Measurements from ENCODE around the gene EED. TPM values are rescaled to one million over a fixed set of nuclear protein-coding genes. Genes with fewer than 3 reads are reported as not detected.
A peak's percentile ranks its signal among the peaks of the same experiment; 100 is the strongest.

Gene EED
- total and polyA plus RNA-seq, 9 of the 15 experiments (the other 6 are each of a cell fraction or from before 2014, with no cell fraction given) = 33.0 to 110 (median 55.1) TPM

DNA sequence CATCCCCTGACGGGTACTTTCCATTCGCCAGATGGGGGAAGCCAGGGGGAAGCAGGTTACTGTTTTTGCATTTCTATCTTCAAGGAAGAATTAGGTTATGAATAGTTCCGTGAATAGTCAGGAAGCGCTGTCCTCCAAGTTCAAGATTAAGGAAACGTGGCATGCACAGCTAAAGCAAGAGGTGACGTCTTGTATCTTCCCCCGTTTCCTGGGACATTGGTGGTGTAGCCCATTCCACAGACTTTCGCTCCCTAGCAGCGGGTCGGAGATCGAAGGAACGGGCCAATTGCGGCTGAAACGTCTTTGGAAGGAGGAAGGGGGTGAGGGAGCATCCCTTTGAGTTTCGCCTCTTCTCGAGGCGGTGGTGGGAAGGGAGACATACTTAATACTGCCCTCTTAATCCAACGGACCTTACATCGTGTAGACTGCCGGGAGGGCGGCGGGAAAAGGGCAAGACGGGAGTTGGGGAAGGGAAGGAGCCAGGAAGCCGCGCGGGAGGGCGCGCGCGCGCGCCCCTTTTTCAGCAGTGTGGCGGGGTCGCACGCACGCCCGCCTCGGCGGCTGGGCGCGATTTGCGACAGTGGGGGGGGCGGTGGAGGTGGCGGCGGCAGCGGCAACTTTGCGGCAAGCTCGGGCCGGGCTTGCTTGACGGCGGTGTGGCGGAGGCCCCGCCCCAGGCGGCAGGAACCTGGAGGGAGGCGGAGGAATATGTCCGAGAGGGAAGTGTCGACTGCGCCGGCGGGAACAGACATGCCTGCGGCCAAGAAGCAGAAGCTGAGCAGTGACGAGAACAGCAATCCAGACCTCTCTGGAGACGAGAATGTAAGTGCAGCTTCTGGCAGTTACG is at the start of gene EED (continued):
- peak; percentile 94 for TF ChIP-seq AFF4 (CRISPR knock-in tag; IDR thresholded peaks at IDR 0.05)
- TF ChIP-seq, protein P1, sequence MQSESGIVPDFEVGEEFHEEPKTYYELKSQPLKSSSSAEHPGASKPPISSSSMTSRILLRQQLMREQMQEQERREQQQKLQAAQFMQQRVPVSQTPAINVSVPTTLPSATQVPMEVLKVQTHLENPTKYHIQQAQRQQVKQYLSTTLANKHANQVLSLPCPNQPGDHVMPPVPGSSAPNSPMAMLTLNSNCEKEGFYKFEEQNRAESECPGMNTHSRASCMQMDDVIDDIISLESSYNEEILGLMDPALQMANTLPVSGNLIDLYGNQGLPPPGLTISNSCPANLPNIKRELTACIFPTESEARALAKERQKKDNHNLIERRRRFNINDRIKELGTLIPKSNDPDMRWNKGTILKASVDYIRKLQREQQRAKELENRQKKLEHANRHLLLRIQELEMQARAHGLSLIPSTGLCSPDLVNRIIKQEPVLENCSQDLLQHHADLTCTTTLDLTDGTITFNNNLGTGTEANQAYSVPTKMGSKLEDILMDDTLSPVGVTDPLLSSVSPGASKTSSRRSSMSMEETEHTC (IDR thresholded peaks at IDR 0.05) = peak; percentile 73
- TF ChIP-seq NR4A1 (CRISPR knock-in tag; IDR thresholded peaks at IDR 0.05) = no peak
- no peak for TF ChIP-seq NR4A1 (tag; IDR thresholded peaks at IDR 0.05)
- no peak for TF ChIP-seq CSDE1 (IDR thresholded peaks at IDR 0.05)
- TF ChIP-seq, protein P2, sequence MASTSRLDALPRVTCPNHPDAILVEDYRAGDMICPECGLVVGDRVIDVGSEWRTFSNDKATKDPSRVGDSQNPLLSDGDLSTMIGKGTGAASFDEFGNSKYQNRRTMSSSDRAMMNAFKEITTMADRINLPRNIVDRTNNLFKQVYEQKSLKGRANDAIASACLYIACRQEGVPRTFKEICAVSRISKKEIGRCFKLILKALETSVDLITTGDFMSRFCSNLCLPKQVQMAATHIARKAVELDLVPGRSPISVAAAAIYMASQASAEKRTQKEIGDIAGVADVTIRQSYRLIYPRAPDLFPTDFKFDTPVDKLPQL (IDR thresholded peaks at IDR 0.05; ENCODE audit: extremely low read depth, insufficient read length) = peak; percentile 32
- TF ChIP-seq BDP1 (IDR thresholded peaks at IDR 0.05; ENCODE audit: insufficient read depth, insufficient read length) = no peak
- TF ChIP-seq MYC (IDR thresholded peaks at IDR 0.05; ENCODE audit: low read depth, low read length) = peak; percentile 86
- TF ChIP-seq MYC (CRISPR knock-in tag; IDR thresholded peaks at IDR 0.05; ENCODE audit: borderline replicate concordance, low read depth) = peak; percentile 23; the same call in 1 of the 2 replicates
- TF ChIP-seq ARID3A (IDR thresholded peaks at IDR 0.05; ENCODE audit: borderline replicate concordance, low read depth, low read length) = peak; percentile 70; the same call in 1 of the 2 replicates
- TF ChIP-seq, protein P3, sequence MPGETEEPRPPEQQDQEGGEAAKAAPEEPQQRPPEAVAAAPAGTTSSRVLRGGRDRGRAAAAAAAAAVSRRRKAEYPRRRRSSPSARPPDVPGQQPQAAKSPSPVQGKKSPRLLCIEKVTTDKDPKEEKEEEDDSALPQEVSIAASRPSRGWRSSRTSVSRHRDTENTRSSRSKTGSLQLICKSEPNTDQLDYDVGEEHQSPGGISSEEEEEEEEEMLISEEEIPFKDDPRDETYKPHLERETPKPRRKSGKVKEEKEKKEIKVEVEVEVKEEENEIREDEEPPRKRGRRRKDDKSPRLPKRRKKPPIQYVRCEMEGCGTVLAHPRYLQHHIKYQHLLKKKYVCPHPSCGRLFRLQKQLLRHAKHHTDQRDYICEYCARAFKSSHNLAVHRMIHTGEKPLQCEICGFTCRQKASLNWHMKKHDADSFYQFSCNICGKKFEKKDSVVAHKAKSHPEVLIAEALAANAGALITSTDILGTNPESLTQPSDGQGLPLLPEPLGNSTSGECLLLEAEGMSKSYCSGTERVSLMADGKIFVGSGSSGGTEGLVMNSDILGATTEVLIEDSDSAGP (CRISPR knock-in tag; IDR thresholded peaks at IDR 0.05) = no peak; the same call in 1 of the 2 replicates
- TF ChIP-seq NONO (IDR thresholded peaks at IDR 0.05; ENCODE audit: low read depth in 2 of 2, low read length in 1 of 2) = peak in 1 of 2 experiments; percentile 100; a peak in 2 of 4 replicates
- no peak; the same call in 1 of the 2 replicates for TF ChIP-seq ZNF586 (CRISPR knock-in tag; conservative IDR thresholded peaks at IDR 0.05)
- TF ChIP-seq WHSC1 (IDR thresholded peaks at IDR 0.05; ENCODE audit: low read length) = no peak
- peak in 1 of 2 experiments; percentile 18; a peak in 1 of 4 replicates for TF ChIP-seq TEAD1 (CRISPR knock-in tag; IDR thresholded peaks at IDR 0.05)
- peak; percentile 62; the same call in 1 of the 2 replicates for TF ChIP-seq SIN3B (IDR thresholded peaks at IDR 0.05; ENCODE audit: low read depth)
- TF ChIP-seq PRPF4 (IDR thresholded peaks at IDR 0.05; ENCODE audit: insufficient read depth, low read depth, low read length, poor library complexity, severe bottlenecking) = no peak
